Caki2 (cell line): ENCODE data around the gene ALPG. TPM values are rescaled to one million over a fixed set of nuclear protein-coding genes. Genes with fewer than 3 reads are reported as not detected.
"Not testable (repeated sequence)": the region's sequence is repeated elsewhere in the genome, so short reads cannot be mapped to it uniquely, and the experiment has no call there.

Experiments
- DNase-seq: peaks from one replicate; pipeline ENCODE4 v3.0.0-alpha.2; 2015; ENCODE audit warnings: low read depth
- in situ Hi-C: cut with HindIII; loops from 2 replicates; pipeline ENCODE4 v1.10.0; 2016; ENCODE audit warnings: low sequenced_read_pairs, low pct_unique_long_range_greater_than_20kb, mixed read lengths
- total RNA-seq: library from RNA; depleted of rRNA; stranded (reverse); fragments of >200 nt; shearing (Covaris generic); gene quantifications from 2 replicates; pipeline ENCODE4 v1.2.3, GENCODE V29; 2014; ENCODE audit warnings: low replicate concordance

Gene ALPG
- total RNA-seq, 1 experiment from 2014 or later = not detected

DNA sequence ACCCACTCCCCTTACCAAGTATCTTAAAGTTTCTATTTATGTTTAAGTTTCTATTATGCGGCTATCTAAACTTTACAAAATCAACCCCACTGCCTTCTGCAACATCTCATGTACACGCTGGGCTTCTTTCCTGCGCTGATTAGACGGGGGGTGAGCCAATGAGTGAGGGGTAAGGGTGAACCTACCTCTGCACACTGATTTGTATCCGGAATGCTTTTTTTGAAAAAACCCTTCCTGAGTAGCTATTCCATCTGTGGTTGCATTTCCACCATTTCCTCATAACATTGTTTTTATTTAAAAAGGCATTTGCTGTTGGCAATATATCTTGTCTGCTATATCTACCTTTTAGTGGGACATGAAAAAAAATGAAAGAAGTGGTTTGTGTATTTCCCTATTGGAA is 6.3 kb downstream of the ALPG start:
- in situ Hi-C loops = no loop called here
- DNase-seq = no peak

DNA sequence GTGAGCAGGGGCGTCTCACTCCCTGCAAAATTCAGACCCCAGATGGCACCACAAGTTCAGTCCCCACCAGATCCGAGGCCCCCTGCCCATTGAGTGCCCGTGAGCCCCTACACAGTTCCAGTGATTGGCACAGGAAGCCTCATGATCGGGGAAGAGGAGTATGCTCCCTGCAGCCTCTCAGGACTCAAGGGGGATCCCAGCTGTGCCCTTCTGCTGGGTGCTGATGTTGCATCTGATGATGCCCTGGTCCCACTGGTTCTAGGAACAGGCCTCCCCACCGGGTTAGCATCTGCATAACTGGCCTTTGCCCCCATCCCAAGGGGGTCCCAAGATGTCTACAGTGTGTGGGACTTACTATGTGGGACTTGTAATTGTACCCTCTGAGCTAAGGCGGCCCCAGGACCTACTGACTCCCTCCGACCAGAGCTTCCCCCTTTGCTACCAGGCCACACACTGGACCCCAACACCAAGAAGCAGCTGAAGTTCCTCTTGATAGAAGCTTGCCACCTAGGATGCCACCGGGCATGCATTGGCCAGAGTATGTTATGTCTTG is 8.6 kb downstream of the ALPG start:
- no peak for DNase-seq
- in situ Hi-C loops = no loop called here

GRCh38 chr2:232415736-232416520 is 9.3 kb downstream of the ALPG start:
- in situ Hi-C loops = no loop called here

GRCh38 chr2:232416521-232417470 is 10.2 kb downstream of the ALPG start:
- in situ Hi-C loops = no loop called here

More at GRCh38 chr2:232415736-232416520, 9.3 kb downstream of the ALPG start:
- DNase-seq = no peak

DNA sequence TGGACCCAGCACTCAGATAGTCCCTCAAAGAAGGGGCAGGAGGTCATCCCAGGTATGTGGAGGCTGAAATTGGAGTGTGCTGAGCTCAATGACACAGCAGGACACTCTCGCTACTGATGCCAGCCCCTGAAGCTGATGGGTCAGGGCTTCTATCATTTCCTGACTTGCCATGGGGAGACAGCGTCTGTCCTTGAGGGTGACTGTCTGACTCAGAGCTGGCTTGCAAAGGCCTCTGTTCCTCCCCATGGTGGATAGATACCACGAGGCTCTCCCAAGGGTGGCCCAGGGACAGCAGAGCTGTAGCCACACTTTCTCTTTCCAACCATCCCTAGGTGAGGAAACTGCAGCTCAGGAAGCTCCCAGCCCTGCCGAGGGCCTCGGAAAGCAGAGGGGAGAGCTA is 10.8 kb downstream of the ALPG start:
- no peak for DNase-seq
- in situ Hi-C loops = no loop called here

More at GRCh38 chr2:232416521-232417470, 10.2 kb downstream of the ALPG start:
- no peak for DNase-seq

DNA sequence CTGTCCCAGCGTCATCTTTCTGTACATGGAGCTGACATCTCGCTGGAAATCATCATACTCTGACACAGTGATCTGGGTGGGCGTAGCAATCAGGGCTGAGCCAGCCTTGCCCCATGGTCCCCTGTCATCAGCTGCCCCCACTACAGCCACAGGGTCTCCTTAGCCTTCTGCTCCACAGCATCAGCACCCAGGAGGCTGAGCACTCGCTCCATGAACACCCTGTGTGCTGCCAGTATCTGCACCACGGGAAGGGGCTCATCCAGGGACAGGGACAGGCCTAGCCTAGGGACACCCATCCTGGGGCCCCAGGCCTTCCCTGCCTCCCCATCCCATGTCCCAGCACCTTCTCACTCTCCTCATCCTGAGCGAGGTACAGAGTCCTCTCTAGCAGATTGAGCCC is 11.4 kb downstream of the ALPG start:
- no peak for DNase-seq
- in situ Hi-C loops = no loop called here

DNA sequence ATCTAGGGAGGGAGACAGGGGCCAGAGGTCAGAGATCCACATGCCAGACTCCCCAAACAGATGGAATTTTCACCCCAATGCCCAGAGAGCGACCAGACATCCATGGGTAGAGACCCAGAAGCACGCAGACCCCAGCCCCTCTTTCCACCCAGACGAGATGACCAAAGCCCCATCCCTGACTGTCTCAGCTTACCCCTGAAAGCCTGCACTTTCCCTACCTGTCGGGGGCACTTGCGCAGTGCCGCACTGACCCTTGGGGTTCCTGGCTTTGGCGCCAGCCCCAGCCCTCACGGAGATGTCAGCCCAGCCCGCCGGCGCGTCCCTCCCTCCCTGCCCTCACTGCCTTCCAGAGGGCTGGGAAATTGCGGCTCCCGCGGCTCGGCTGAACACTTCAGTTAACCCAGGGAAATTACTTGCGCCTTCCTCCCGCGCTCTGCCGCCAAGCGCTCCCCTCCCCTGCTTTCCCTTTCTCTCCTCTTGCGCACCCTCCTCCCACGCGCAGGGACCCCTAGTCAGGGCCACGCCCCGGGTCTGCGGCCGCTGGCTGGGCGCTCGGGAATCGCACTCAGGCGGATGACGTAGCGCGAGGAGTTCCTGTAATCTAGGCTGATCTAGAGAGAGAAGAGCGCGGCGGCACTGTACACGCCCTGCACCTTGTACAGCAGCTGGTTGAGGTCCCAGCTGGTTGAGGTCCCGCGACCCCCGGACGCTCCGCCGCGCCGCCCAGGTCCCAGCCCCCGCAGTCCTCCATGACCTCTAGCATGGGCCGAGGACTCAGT is 12.0 kb downstream of the ALPG start:
- in situ Hi-C loops = no loop called here
- DNase-seq = no peak

GRCh38 chr2:232419245-232420072 is 12.8 kb downstream of the ALPG start:
- in situ Hi-C loops = no loop called here
- DNase-seq = no peak

GRCh38 chr2:232420073-232420454 is 13.4 kb downstream of the ALPG start:
- in situ Hi-C loops = no loop called here
- no peak for DNase-seq

GRCh38 chr2:232420463-232421188 is 14.0 kb downstream of the ALPG start:
- DNase-seq = no peak
- in situ Hi-C loops = no loop called here

DNA sequence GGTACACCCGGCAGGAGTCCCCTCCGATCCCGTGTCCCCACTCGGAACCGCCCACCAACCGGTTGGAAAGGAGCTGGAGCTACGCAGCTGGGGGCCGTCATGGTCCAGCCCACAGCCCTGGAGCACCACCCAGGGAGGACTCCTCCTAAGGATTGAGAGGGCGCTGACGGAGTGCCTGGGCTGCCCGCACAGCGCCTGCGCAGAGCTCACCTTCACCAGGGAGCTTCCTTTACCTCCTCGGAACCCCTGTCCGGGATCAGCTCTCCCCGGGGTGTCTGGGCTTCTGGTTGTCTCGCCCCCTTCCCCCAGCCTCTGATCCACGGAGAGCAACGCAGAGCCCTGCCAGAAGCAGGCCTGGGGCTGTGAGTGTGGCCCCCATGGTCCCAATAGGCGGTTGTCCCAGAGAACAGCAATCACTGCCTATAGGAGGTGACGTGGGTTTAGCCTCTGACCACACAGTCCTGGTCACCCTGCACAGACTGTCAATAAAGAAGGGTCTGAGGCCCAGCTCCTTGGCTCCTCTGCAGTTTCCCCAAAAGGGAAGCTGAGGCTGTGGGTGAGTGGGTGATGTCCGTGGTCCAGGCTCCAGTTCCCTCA is 14.6 kb downstream of the ALPG start:
- in situ Hi-C loops = no loop called here
- no peak for DNase-seq

GRCh38 chr2:232422051-232422450 is 15.4 kb downstream of the ALPG start:
- in situ Hi-C loops = no loop called here
- no peak for DNase-seq

DNA sequence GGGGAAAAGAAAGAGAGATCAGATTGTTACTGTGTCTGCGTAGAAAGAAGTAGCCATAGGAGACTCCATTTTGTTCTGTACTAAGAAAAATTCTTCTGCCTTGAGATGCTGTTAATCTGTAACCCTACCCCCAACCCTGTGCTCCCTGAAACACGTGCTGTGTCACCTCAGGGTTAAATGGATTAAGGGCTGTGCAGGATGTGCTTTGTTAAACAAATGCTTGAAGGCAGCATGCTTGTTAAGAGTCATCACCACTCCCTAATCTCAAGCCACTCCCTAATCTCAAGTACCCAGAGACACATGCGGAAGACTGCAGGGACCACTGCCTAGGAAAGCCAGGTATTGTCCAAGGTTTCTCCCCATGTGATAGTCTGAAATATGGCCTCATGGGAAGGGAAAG is 16.4 kb downstream of the ALPG start:
- DNase-seq, in situ Hi-C loops: not testable (repeated sequence)

DNA sequence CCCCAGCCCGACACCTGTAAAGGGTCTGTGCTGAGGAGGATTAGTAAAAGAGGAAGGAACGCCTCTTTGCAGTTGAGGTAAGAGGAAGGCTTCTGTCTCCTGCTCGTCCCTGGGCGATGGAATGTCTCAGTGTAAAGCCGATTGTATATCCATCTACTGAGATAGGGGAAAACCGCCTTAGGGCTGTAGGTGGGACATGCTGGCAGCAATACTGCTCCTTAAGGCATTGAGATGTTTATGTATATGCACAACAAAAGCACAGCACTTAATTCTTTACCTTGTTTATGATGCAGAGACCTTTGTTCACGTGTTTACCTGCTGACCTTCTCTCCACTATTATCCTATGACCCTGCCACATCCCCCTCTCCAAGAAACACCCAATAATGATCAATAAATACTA is 16.8 kb downstream of the ALPG start:
- DNase-seq, in situ Hi-C loops: not testable (repeated sequence)

DNA sequence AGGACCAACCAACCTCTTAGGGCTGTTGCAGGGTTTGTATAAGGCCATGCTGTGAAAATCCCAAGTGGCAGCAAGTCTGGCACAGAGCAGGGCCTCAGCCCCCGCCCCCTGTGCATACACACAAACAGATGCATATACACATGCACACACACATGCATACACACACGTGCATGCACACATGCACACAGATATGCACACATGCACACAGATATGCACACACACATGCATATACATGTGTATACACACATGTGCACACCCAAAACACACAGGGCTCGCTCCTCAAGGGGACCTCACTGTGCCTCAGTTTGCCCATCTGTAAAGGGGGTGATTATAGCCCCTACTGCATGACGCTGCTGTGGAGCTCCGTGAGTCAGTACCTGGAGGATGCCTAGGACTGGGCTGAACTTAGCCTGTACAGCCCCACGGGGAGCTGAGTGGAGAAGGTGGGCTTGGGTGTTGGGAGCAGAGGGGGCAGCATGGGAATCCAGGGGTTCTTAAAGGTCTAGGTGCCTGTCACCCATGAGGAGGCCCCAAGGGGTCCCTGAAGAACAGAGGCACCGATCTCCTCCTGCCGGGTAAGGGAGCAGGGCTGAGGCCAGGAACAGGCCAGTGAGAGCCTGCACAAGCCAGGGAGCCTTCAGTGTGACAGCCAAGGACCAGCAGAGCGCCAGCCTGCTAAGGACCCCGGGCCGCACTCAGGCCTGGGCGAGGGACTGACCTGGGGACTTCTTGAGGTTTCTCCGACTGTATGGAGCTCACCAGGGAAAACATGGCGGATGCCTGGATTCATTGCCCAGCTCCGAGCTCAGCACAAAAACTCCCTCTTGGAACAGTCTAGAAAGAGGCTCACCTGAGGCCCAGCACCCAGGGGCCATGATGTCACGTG is 25.3 kb downstream of the ALPG start:
- in situ Hi-C loops = no loop called here
- no peak for DNase-seq
